ENCODE measurements around the gene PPP4R2.

The PPP4R2 gene

DNA sequence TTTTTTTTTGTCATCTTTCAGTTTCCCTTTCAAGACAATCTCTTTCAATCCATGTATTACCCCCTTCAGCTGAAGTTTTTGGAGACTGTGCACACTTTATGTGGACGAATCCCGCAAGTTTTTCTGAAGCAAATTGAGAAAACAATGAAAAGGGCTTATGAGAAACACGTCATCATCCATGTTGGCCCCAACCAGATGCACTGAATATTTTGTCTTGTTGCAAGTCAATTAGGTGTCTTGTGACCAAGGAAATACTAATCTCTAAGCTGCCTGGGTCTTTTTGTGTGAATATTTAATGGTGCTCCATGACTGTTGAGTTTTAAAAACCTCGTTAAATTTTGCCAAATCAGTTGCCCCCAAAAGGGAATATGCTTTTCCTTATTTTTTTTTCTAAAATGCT lies 21.7 kb upstream of the PPP4R2 start:
- no peak for TF ChIP-seq CTCF (IDR thresholded peaks at IDR 0.05; ENCODE audit: low read depth, low read length, missing control alignments)
- DNase-seq (ENCODE audit: extremely low read depth, low read depth): no peak
- H3K4me3 ChIP-seq (replicated peaks; ENCODE audit: low read depth, low read length): no peak overlapping the region

DNA sequence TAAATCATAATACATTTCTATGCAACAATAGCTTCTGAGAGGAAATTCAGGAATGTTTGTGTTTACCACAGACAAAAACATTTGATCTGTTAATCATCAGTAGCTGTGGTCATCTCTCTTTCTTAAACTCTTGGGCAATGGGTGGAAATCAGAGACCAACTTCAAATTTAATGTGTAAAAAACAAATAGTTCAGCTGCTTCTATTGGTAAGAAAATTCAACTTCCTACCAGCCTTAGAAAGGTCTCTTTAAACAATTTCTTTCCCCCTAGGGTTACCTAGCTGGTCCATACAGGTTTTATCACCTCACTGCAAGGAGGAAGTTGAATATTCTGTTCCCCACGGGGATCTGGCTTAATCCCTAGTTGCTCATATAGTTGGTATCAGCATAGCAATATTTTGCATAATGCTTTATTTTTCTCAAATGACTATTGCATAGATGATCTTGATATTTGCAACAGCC lies 20.3 kb upstream of the PPP4R2 start:
- no peak for TF ChIP-seq CTCF (IDR thresholded peaks at IDR 0.05; ENCODE audit: low read depth, low read length, missing control alignments)
- no peak overlapping the region for H3K4me3 ChIP-seq (replicated peaks; ENCODE audit: low read depth, low read length)
- DNase-seq (ENCODE audit: extremely low read depth, low read depth): no peak

- TF ChIP-seq CTCF (IDR thresholded peaks at IDR 0.05; ENCODE audit: low read depth, low read length, missing control alignments): no peak
- DNase-seq (ENCODE audit: extremely low read depth, low read depth): no peak
- no peak overlapping the region for H3K4me3 ChIP-seq (replicated peaks; ENCODE audit: low read depth, low read length)
Measured at GRCh38 chr3:72977060-72977808, 19.4 kb upstream of the PPP4R2 start.

DNA sequence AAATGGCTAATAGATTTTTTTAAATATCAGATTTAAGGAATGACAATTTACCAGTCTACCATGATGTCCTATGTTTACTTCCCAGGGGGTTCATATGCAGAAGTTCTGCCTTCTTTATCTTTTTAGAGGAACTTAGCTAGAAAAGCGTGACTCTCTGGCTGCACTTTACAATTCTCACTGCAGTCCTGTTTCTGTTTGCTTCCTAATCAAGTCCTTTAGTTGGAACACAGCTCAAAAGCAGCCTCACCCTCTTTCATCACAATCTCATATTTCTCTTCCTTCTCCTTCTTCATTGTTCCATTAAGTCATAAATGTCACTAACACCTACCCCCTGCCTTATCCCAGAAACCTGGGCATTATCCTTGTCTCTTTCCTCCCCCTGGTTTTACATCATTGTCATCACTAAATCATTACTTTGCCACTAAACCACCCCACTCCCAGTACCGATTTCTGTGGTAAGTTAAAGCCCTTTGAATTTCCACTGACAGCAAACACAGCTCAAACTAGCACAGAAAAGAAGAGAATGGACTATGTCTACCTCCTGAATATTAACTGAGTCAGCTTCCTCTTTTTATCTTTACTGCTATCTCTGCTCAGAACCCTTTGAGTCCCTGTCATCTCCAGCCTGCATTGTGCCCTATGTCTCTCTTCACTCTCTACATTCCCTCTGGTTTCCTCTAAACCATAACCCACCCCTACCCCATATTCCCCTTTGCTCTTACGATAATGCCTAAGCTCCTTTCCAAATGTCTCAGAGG lies 13.8 kb upstream of the PPP4R2 start:
- no peak for DNase-seq (ENCODE audit: extremely low read depth, low read depth)

DNA sequence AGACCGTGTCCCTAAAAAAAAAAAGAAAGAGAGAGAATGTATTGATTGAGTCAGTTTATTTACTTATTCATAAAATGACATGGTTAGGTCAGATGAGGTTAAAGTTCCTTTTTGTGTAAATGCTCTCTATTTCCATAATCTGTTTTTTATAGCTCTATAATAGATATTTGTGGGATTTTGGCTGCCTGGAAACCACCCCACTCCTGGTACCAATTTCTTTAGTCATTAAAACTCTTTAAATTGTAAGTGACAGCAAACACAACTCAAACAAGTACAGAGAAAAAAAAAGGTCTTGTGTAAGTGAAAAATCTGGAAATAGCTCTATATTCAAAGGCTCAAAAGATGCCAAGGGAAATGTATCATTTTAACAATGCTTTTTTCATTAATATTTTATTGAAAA lies 11.0 kb upstream of the PPP4R2 start:
- no peak overlapping the region for H3K4me3 ChIP-seq (replicated peaks; ENCODE audit: low read depth, low read length)
- no peak for DNase-seq (ENCODE audit: extremely low read depth, low read depth)
- TF ChIP-seq CTCF (IDR thresholded peaks at IDR 0.05; ENCODE audit: low read depth, low read length, missing control alignments): no peak

More for the DNA sequence above, 13.8 kb upstream of the PPP4R2 start:
- no peak overlapping the region for H3K4me3 ChIP-seq (replicated peaks; ENCODE audit: low read depth, low read length)
- no peak for TF ChIP-seq CTCF (IDR thresholded peaks at IDR 0.05; ENCODE audit: low read depth, low read length, missing control alignments)

DNA sequence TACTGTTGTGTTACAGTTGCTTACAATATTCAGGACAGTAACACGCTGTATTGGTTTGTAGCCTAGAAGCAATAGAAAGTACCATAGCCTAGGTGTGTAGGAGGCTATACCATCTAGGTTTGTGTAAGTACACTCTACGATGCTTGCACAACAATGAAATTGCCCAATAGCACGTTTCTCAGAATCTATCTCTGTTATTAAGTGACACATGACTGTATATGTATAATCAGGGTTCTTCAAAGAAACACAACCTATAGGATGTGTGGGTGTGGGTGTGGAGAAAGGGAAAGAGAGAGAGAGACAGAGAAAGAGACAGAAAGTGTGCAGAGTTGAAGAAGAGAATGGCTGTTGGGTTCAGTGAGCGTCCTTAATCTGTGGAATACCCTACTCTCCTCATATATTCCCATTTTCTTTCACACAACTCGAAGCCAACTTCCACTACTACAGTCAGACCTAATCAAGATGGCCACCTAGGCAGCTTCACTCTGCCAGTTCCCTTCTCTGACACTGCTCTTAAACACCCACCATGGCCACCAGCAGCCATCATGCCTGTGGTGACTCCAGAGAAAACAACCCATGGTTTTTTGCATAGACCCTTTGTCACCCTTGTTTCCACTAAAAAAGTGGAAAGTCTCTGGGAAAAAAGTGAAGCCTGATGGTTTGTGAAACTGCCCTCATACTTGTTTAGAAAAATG lies 5.8 kb upstream of the PPP4R2 start:
- no peak for TF ChIP-seq CTCF (IDR thresholded peaks at IDR 0.05; ENCODE audit: low read depth, low read length, missing control alignments)
- no peak overlapping the region for H3K4me3 ChIP-seq (replicated peaks; ENCODE audit: low read depth, low read length)
- DNase-seq (ENCODE audit: extremely low read depth, low read depth): no peak

All from HFF-Myc (cell line).